HG02610 (cell line): ENCODE results near the gene PKD1.
A peak's percentile ranks its signal among the peaks of the same experiment; 100 is the strongest.
"Not testable (repeated sequence)": the region's sequence is repeated elsewhere in the genome, so short reads cannot be mapped to it uniquely, and the experiment has no call there.

Source experiments
- ATAC-seq: cut with Tn5 transposase; IDR thresholded peaks from one replicate; pipeline ENCODE4 v1.9.1; 2021; ENCODE audit warnings: mild to moderate bottlenecking, moderate library complexity; ENCODE audit not compliant: unreplicated experiment

The PKD1 gene

GRCh38 chr16:2152695-2153506, 17.2 kb upstream of the PKD1 start:
- ATAC-seq, result no peak

- ATAC-seq, result no peak
Observed at GRCh38 chr16:2151188-2152091, 15.7 kb upstream of the PKD1 start.

GRCh38 chr16:2150418-2151187, 14.9 kb upstream of the PKD1 start:
- ATAC-seq, result no peak

- no peak for ATAC-seq
Observed at GRCh38 chr16:2149630-2150417, 14.1 kb upstream of the PKD1 start.

- ATAC-seq, result no peak
Observed at GRCh38 chr16:2148714-2149629, 13.3 kb upstream of the PKD1 start.

- peak; percentile 36 for ATAC-seq
Observed at GRCh38 chr16:2147981-2148671, 12.4 kb upstream of the PKD1 start, which contains the start of gene RAB26. Gene RAB26 (plus strand): TSS chr16:2148625. CDS start chr16:2148784, 159 bp downstream.

GRCh38 chr16:2147378-2147777, 11.7 kb upstream of the PKD1 start:
- ATAC-seq, result no peak

GRCh38 chr16:2145843-2146242, 10.1 kb upstream of the PKD1 start:
- ATAC-seq, result no peak

GRCh38 chr16:2143878-2144485, 8.3 kb upstream of the PKD1 start:
- ATAC-seq, result no peak

GRCh38 chr16:2142942-2143877, 7.5 kb upstream of the PKD1 start:
- no peak for ATAC-seq

- not testable (repeated sequence) for ATAC-seq
Observed at GRCh38 chr16:2135071-2135470, 627 bp downstream of the PKD1 start.

- ATAC-seq, result not testable (repeated sequence)
Observed at GRCh38 chr16:2133797-2134196, 1.9 kb downstream of the PKD1 start.

- ATAC-seq, result not testable (repeated sequence)
Observed at GRCh38 chr16:2129890-2130447, 5.7 kb downstream of the PKD1 start.

- ATAC-seq, result not testable (repeated sequence)
Observed at GRCh38 chr16:2129251-2129650, 6.4 kb downstream of the PKD1 start.

- not testable (repeated sequence) for ATAC-seq
Observed at GRCh38 chr16:2127630-2128280, 7.9 kb downstream of the PKD1 start.

GRCh38 chr16:2126928-2127556, 8.7 kb downstream of the PKD1 start:
- ATAC-seq, result not testable (repeated sequence)
